Ascending aorta (tissue), 2 donors: ENCODE measurements around the gene ATF1. TPM values are rescaled to one million over a fixed set of nuclear protein-coding genes. Genes with fewer than 3 reads are reported as not detected.
"Not testable (repeated sequence)": the region's sequence is repeated elsewhere in the genome, so short reads cannot be mapped to it uniquely, and the experiment has no call there.

Experiments used
- DNase-seq, 2 donors: peaks; one replicate each; pipeline ENCODE4 v3.0.0-alpha.2; 2019; ENCODE audit warnings: low spot score in 2 of 2
- H3K27ac ChIP-seq, 2 donors: fragments of 200-600 bp; sonication (generic); one replicate each; pipeline ENCODE4 v1.5.1; 2016 to 2017; ENCODE audit warnings: mild to moderate bottlenecking in 1 of 2
- H3K27me3 ChIP-seq: fragments of 200-600 bp; sonication (generic); one replicate; pipeline ENCODE4 v1.5.1; 2017
- H3K36me3 ChIP-seq, 2 donors: fragments of 200-600 bp; sonication (generic); one replicate each; pipeline ENCODE4 v1.5.1; 2016
- H3K4me1 ChIP-seq, 2 donors: fragments of 200-600 bp; sonication (generic); one replicate each; pipeline ENCODE4 v1.5.1; 2016 to 2017; ENCODE audit warnings: mild to moderate bottlenecking in 1 of 2
- H3K4me3 ChIP-seq, 2 donors: fragments of 200-600 bp; sonication (generic); one replicate each; pipeline ENCODE4 v1.5.1; 2016 to 2017; ENCODE audit warnings: mild to moderate bottlenecking in 1 of 2
- H3K9me3 ChIP-seq, 2 donors: fragments of 200-600 bp; sonication (generic); one replicate each; pipeline ENCODE4 v1.5.1; 2016
- CTCF ChIP-seq, 3 experiments: fragments of 200-600 bp in 2 of 3; fragments of 450-650 bp in 1 of 3; sonication (generic) in 2 of 3; IDR thresholded peaks; one replicate each; pipeline ENCODE4 v1.5.1; 2016 to 2019; ENCODE audit warnings: antibody characterized with exemption in 3 of 3, mild to moderate bottlenecking in 1 of 3, moderate library complexity in 1 of 3
- intact Hi-C: fragments of 100-400 bp; cut with DNase I; formaldehyde crosslinking; loops from one replicate; pipeline ENCODE4 v1.15.1; 2023
- total RNA-seq: library from RNA; depleted of rRNA; stranded (reverse); fragments of >200 nt; gene quantifications from one replicate; pipeline ENCODE4 v1.1.0, GENCODE V29; 2016

The ATF1 gene
- total RNA-seq, 1 donor from 2014 or later: 6.8 TPM

- Histone ChIP-seq H3K27ac (no peak overlapping the region), H3K9me3 (no peaks in the 10 kb centered on the region), H3K4me3 (no peak overlapping the region), H3K27me3 (no peaks in the 10 kb centered on the region), H3K36me3 (peaks cover 6 to 17% of the 10 kb centered on the region in 2 donors), H3K4me1 (no peaks in the 10 kb centered on the region)
- DNase-seq: no peak
- TF ChIP-seq CTCF (IDR thresholded peaks at IDR 0.05): no peak
- intact Hi-C loops: no loop called here
Observed at GRCh38 chr12:50751948-50752721, 11.8 kb upstream of the ATF1 start.

- Histone ChIP-seq H3K27ac (no peak overlapping the region), H3K36me3 (peaks cover 3 to 8% of the 10 kb centered on the region in 2 donors), H3K4me3 (no peak overlapping the region), H3K27me3 (no peaks in the 10 kb centered on the region), H3K4me1 (no peaks in the 10 kb centered on the region), H3K9me3 (no peaks in the 10 kb centered on the region)
- intact Hi-C loops: no loop called here
- no peak for TF ChIP-seq CTCF (IDR thresholded peaks at IDR 0.05)
- no peak for DNase-seq
Observed at GRCh38 chr12:50753232-50753769, 10.6 kb upstream of the ATF1 start.

DNA sequence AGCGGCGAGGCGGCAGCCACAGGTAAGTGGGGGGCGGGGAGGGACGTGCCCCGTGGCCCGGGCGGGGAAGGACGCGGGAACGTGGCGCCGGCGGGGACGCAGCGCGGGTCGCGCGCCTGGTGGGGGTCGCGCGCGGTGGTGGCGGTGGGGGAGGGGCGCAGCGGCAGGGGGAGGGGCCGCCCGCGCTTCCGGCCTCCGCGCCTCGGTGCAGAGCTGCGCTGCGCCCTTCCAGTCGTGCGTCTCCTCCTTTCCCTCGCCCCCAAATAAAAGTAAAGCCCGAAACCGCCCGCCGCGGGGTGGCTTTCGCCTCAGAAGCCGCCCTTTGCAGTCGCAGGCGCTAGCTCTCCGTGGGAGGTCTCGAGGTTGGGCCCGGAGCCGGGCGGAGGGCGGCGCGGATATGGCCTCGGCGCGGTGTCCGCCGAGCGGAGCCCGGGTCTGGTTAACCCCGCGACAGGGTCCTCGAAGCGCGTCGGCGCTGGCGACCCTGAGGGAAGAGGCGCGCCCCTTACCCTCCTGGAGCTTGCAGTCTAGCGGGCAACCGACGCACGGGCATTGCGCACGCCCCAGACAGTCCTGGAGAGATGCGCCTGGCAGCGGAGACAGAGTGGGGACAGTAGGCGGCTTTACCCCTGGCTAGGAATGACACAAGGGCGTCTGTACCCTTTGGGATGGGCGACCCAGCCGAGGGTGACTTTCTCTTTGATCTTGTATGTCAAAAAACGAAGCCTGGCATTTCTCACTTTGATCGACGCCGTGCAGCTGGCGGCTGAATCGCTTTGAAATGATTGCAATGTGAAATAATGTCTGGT lies 589 bp downstream of the ATF1 start:
- intact Hi-C loops: loop anchor here (1.0 to 10.0 kb wide), 6 partner anchors 58 to 450 kb away; partner anchors contain the start of genes CSRNP2 and POU6F1
- H3K36me3 ChIP-seq: no peaks in the 10 kb centered on the region
- DNase-seq: peak in 1 of 2 donors; percentile 76
- peak overlapping the region; percentile 83 to 94 for H3K4me3 ChIP-seq
- no peaks in the 10 kb centered on the region for H3K9me3 ChIP-seq
- H3K27ac ChIP-seq: peak overlapping the region; percentile 96 to 98
- peaks cover 0 to 15% of the 10 kb centered on the region in 2 donors for H3K4me1 ChIP-seq
- H3K27me3 ChIP-seq: no peaks in the 10 kb centered on the region
- TF ChIP-seq CTCF (IDR thresholded peaks at IDR 0.05): no peak

DNA sequence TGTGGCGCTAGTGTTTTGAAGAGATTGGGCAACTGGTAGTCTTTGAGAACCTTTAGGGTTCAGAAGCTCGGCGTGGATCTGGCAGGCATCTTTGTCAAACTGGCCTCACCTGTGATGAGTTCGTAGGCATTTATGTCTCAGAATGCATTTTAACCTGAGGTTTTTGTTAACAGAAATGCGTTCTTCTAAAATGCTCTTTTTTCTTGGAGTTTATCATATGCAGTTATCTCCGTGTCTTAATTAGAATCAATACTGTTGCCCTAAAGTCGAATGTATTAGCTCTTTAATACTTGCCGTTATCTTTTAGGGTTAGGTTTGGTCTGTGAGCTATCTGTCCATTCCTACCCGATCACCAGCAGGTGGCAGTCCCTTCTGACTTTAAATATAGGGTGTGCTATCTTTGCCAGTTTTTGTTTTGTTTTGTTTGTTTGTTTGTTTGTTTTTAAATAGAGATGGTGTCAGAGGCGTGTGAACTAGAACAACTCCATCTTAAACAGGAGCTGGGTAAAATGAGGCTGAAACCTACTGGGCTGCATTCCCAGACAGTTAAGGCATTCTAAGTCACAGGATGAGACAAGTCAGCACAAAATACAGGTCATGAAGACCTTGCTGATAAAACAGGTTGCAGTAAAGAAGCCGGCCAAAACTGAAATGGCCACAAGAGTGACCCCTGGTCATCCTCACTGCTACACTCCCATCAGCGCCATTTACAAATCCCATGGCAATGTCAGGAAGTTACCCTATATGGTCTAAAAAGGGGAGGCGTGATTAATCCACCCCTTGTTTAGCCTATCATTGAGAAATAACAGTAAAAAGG lies 1.4 kb downstream of the ATF1 start:
- peak in 1 of 2 donors; percentile 62 for DNase-seq
- Histone ChIP-seq H3K27ac (peak overlapping the region in 1 of 2 donors; percentile 98), H3K27me3 (no peaks in the 10 kb centered on the region), H3K4me1 (peaks cover 0 to 15% of the 10 kb centered on the region in 2 donors), H3K36me3 (no peaks in the 10 kb centered on the region), H3K4me3 (peak overlapping the region; percentile 83 to 94), H3K9me3 (no peaks in the 10 kb centered on the region)
- intact Hi-C loops: loop anchor here (1.0 to 10.0 kb wide), 4 partner anchors 222 to 449 kb away; partner anchors contain the start of genes CSRNP2 and POU6F1
- TF ChIP-seq CTCF (IDR thresholded peaks at IDR 0.05): peak; percentile 33 to 62 (median 43)

DNA sequence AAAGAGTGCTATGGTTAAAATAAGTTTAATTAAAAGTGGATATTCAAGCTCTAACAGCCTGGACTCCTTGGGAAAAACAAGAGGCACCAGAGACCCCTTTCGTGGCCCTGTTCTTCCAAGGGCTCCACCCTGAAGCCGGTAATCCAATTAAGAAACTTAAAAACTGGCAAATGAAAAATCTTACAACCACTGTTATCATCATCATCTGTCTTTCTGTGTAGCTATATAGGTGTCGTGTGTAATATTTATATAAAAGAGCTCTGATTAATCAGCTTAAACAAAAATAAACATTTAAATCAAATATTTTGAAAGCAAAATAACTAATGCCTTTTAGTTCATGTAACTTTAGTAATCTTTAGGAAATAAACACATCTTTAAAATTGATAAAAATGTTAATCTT lies 4.5 kb downstream of the ATF1 start:
- Histone ChIP-seq H3K27ac (no peak overlapping the region), H3K4me3 (no peak overlapping the region), H3K27me3 (no peaks in the 10 kb centered on the region), H3K4me1 (peaks cover 0 to 7% of the 10 kb centered on the region in 2 donors), H3K36me3 (no peaks in the 10 kb centered on the region), H3K9me3 (no peaks in the 10 kb centered on the region)
- intact Hi-C loops: loop anchor here (10.0 kb wide), 1 partner anchor 446 kb away; the partner anchor contains the start of gene POU6F1
- no peak for DNase-seq
- no peak for TF ChIP-seq CTCF (IDR thresholded peaks at IDR 0.05)

DNA sequence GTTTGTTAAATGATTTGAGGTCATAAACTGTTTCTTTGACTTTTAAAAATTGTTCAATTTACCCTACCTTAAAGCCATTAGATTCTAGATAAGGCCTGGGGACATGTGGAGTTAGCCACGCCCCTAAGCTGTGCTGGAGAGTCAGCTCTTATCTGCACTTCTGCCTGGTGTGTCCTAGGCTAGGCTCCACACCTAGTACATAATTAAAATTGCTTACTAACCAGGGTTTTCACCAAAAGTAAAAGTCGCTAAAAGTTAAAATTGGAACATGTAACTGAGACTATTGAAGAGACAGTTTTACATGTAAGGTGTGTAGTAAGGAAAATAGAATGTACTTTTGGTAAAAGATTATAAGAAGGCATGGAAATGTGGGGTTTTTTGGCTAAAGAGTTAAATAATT lies 4.9 kb downstream of the ATF1 start:
- H3K4me3 ChIP-seq, H3K27ac ChIP-seq, H3K9me3 ChIP-seq, H3K36me3 ChIP-seq, H3K4me1 ChIP-seq, DNase-seq, H3K27me3 ChIP-seq: not testable (repeated sequence)
- intact Hi-C loops: loop anchor here (10.0 kb wide), 1 partner anchor 446 kb away; the partner anchor contains the start of gene POU6F1
